GM18520 (cell line): Measurements from ENCODE around the gene ACACA.
"Not testable (repeated sequence)": the region's sequence is repeated elsewhere in the genome, so short reads cannot be mapped to it uniquely, and the experiment has no call there.

Source experiments
- ATAC-seq: cut with Tn5 transposase; IDR thresholded peaks from one replicate; pipeline ENCODE4 v1.9.1; 2021; ENCODE audit not compliant: unreplicated experiment

Gene ACACA

DNA sequence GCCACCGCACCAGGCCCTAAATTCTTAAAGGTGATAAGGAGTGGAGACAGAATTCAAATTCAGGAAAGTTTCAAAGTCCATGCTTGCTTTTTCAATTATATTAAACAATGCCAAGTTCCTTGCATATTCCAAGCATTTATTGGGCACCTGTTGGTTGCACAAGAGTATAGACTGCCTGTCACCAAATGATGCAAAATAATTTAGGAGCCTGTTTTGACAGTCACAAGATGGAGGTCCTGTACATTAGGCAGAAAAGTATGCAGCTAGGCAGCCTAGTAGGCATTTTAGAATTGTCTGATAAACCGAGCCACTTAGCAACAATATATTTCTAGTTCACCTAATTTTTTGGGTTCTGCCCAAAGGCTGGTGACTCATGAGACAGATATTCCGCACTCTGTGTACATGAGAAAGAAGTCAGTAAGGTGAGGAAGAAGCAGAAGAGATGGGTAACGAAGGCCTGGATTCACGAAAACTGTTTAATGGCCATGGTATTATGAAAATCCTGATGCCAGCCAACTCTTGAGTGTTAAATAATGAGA is 7.3 kb downstream of the ACACA start:
- no peak for ATAC-seq

DNA sequence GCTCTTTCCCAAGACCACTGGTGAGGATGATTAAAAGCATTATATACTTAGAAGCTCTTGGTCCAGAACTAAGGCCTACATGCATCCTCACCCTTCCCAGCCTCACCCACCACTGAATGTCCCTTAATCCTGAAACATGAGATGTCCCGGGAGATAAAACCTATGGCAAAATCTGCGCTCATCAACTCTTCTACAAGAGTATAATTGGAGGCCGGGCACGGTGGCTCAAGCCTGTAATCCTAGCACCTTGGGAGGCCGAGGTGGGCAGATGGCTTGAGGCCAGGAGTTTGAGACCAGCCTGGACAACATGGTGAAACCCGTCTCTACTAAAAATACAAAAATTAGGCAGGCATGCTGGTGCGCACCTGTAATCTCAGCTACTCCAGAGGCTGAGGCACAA is 13.3 kb downstream of the ACACA start:
- ATAC-seq = no peak

DNA sequence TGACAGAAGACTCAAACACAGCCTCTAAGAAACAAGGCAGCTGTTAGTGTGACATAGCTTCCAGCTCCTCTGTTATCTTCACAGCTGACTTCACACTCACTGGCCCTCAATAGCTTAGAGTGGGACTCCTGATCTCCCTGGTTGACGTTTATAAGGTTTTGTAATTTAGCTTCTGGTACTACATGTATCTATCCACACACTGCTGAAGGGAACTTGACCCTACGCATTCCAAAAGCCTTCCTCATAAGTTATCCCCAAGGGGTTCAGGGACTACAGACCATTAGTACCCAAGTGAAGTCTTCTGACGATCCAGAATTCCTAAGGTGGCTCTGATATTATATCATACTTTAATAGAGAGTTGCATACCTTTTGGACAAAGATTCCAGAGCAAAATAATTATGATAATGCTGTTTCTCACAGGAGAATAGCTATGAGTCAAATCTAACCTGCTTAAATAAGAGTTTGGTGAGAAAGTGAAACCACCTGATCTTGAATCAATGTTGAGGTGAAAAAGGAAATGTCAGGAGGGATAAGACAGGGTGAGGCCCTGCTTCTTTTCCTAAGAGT is 14.5 kb downstream of the ACACA start:
- ATAC-seq = no peak

DNA sequence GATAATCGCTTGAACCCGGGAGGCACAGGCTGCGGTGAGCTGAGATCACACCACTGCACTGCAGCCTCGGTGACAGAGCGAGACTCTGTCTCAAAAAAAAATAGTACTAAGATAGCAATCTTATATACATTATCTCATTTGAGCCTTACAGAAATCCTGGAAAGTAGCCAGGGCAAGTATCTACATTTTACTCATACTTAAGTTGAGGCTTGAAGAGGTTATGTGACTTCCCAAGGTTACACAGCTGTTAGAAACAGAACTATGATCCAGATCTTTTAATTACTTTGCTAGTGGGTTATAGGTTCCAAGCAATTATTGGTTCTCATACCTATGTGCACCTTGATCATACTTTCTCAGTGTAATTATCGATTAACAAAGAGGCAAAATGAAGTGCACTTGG is 15.5 kb downstream of the ACACA start:
- no peak for ATAC-seq

DNA sequence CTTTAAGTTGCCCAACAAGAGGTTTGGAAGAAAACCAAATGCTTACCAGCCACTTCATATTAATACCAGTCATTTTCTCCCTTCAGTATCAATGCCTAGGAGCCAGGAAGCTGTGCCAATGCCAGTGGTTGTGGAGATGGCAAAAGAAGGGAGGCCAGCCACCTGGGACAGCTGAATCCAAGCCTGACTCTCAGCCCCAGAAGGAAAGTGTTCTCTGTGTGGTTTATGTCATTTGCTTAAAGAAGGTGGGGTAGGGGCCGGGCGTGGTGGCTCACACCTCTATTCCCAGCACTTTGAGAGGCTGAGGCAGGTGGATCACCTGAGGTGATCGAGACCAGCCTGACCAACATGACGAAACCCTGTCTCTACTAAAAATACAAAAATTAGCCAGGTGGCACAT is 17.5 kb downstream of the ACACA start:
- ATAC-seq = no peak

DNA sequence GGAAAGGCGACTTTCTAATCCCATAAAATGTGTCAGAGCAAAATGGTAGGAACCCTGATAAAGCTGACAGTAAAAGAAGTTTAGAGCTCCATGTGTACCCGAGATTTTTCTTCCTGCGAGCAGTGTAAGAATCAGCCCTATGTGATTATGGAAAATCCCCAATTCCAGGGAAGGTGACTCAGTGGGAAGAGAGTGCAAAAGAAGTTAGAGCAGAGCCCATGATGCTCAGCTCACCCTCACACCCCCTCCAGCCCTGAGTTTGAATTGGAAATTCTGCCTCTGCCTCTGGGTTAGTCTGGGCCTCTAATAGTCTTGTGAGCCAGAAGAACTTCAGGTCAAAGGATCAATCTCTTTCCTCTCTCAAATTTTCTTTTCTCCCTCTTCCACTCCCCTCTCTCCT is 18.4 kb downstream of the ACACA start:
- ATAC-seq = no peak

DNA sequence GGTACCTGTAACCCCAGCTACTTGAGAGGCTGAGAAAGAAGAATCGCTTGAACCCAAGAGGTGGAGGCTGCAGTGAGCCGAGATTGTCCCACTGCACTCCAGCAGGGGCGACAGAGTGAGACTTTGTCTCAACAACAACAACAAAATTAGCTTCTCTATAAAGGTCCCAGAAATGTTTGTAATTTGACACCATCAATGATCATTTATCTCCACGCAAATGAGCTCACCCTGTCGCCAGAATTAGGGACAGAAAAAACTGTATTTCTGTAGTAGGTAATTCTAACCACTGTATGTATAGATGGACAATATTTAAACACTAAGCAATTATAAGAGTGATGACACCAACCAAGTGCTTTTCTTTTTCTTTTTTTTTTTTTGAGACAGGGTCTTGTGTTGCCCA is 20.2 kb downstream of the ACACA start:
- no peak for ATAC-seq

DNA sequence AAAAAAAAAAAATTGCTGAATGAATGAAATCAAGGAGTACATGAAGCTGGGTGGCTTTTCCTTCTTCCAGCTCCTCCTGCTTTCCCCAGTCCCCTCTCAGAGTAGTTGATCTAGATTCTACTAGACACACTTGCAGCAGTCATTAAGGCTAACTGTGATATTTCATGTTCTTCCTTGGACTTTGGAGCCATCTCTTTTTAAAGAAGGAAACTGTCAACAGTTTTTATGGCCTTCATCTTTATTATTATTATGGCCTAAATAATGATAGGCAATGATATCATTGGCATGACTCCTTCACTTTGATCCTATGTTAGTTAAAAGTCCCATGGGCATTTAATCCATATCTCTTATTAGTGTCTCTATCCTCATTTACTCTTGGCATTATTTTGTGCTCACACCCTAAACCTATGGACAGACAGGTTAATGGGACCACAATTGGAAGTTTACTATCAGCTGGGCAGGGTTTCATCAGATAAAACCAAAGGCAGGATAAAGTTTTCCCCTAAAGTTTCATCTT is 21.1 kb downstream of the ACACA start:
- ATAC-seq = no peak

DNA sequence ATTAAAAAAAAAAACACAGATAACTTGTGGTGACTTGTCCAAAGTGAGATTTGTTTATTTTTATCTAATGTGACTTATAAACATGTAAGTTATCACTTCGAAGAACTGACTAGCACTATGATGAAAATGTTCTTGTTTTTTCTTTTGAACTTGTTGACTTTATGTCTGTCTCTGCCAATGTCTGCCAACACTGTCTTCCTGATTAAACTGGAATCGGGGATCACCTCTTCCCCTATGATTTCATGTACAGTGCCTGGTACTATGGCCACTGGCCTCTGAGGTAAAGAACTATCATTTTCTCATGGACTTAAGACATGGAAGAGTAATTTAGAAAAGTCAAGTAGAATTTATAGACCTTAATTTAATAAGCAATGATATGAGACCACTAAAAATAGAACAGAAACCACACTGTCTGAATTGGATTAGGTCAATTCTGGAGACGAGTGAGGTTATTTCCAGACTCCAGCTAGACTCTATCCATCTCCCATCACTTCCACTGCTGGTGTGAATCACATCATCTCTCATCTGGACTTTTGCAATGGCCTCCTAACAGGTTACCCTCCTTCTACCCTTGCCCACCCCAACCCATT is 22.0 kb downstream of the ACACA start:
- ATAC-seq = no peak

DNA sequence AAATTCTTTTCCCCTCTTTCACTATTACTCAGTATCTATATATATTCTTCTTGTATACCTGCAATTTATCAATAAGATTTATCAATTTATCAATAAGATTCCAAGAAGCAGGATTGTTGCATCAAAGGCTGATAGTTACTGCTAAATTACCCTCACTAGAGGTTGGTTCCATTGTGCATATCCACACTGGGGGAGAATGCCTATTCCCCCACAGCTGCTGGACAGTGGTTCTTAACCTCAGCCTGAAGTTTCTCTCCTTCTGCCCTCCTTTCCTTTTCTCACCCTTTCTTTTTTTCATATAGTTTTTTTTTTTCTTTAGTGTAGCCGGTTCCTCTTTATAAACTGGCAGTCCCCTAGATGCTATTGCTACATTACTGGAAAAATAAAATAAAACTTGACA is 24.6 kb downstream of the ACACA start:
- no peak for ATAC-seq

DNA sequence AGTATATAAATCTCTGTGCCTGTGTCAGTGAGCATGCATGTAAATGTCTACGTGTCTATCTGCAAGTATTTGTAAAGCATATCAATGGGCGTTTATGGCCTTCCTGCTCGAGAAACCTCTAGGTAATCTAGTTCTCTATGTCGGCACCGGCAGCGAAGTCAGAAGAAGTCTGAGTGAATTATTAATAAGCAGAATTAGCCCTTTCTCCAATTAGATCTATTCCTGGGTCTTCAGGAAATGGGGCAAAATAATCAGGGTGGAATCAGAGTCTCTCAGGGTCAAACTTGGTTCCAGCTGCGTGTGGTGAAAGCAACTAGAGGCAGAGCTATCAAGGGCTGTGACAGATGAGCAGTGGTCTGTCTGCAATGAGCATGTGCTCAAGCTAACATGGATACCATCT is 30.9 kb downstream of the ACACA start, which contains the start of gene C17orf78:
Gene C17orf78 (plus strand): TSS at position 280 of the 400 bp plus-strand sequence. CDS start 108 bp downstream, at position 388.
- ATAC-seq = no peak

DNA sequence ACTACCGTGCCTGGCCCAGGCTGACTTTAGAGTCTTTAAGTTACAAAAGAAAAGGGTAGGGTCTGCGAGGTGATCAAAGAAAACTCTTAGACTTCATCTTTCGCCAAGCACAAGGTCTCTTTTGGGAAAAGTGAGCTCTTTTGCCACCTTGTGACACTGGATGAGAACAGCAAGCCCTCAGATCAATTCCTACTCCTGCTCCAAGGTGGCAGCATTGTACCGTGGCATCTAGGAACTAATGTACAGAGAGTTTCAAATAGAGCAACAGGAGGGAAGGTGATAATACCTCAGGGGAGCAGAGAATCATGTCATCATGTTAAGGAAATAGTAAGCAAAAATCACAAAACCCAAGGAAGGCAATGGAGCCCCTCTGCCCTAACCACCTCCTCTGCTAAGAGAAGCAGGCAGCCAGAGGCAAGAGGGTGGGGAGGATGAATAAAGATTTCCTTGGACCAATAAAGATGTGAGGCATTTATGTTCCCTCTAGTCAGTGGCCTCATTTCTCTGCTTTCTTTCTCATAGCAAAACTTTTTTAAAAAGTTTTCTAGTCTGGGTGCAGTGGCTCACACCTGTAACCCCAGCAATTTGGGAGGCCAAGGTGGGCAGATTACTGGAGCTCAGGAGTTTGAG is 33.0 kb downstream of the ACACA start:
- no peak for ATAC-seq

DNA sequence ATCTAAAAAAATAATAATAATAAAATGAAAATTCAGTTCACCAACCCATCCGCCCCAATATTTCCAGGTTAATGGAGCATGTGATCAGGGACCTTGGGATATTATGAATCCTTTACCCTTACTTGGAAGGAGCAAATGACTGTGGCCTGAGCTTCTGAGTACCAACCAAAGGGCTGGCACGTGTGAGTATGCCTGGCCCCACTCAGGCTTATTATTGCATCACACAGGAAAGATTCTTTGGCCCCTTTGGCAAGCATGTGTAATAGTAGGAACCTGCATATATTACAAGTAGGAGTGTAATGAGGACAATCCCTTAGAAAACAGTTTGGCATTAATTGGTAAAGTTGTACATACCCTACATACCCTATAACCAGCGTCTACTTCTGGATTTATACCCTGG is 38.1 kb downstream of the ACACA start:
- no peak for ATAC-seq

DNA sequence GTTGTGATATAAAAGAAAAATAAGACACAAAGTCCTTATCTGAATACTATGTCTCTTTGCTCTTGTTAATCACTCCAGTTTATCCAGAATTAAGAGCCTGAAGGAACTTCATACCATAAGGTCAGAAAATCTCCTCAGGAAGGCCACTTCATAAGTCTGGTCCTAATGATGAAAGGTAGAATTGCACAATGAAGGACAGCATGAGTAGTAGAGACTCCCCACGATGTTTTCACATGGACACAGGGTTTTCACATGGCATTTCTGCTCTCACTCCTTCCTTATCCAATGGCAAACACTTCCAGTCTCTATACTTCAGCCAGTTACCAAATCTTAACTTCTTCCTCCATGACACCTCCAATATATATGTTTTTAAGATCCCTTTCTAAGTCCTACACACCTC is 41.0 kb downstream of the ACACA start:
- no peak for ATAC-seq

DNA sequence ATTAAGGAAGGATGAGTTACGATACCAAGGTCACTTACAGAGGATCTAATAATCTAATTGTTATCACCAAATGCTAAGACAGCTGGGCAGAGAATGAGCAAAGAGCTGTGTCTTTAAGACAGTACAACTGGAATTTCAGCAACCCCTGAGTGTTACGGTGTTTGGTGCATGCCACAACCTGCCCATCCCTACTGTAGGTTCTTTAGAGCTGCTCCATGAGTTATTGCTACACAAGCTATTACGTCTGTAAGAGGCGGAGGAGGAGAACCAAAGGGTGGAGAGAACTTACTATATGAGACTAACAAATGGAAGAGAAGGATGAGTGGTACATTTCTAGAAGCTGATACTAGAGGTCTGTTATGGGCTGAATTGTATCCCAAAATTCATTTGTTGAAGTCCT is 45.1 kb downstream of the ACACA start:
- ATAC-seq = no peak

DNA sequence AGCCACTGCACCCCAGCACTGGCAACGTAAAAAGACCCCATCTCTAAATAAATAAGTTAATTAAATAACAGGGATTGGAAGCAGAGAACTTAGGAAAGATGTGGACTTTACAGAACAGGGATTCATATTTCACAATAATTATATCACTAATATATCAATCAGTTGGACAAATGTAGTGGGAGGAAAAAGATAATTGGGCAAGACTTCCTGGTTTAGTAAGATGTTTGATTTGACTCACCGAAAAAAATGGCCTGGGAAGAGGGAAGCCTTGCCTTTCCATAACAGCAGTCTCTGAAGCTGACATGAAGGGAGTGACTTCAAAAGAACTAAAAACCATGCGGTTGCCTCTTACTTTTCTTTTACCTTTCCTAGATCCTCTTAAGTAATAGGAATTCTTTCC is 46.0 kb downstream of the ACACA start:
- no peak for ATAC-seq

DNA sequence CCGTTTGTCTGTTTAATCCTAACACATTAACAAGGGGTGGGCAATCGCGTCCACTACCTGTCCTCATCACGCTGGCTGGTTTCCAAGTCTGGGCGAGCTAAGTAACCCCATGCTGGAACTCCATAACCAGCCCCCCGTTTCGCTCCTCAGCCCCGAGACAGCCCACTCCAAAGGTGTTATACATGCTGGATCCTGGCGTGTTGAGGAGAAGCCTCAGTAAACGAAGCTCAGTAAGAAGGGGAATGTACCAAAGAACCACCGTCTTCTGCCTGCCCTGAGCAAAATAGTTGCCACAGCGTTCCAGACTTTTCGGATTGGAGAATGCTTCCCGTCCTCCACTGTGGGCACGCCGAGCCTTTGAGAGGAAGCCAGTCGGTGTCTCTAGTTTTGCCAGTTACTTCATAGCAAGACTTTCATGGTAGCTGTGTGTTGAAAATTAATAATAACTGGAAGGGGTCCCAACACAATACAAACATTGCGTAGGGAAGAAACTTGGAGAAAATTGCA is 46.9 kb downstream of the ACACA start:
- no peak for ATAC-seq

DNA sequence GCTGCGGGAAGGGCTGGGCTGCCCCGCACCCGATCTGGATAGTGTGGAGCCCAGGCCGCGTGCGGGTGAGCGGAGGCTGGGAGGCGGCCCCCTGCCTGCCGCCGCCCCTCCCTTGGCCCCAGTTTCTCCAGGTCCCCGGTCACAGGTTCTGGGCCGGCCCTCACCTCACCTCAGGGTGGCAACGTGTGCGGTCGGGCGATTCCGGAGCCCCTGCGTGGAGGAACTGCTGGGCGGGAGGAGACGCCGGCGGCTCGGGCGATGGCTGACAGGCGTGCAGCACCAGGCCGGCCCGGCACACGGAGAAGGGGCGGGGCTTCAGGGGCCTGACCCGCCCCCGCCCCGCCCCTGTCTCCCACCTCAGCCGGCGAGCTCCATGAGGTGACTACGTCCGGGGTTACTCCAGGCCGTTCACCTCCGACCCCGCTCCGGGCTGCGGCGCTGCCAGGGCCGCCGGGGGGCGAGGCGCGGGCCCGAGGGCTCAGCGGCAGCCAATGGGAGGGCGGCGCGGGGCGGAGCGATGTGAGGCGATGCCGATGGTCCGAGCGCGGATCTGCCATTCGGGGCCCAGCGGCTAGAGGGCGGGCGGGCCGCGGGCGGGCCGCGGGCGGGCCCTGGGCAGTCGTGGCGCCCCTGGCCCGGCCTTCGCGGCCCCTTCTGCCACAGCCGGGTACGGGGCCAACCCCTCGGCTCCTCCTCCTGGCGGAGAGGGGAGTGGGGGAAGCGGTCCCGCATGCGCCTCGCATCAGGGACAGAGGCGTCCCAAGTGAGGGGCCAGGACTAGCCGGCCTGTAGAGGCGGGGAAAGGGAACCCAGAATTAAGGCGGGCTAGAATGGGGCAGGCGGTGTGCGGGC is 47.6 kb downstream of the ACACA start:
- peak; percentile 91 for ATAC-seq

DNA sequence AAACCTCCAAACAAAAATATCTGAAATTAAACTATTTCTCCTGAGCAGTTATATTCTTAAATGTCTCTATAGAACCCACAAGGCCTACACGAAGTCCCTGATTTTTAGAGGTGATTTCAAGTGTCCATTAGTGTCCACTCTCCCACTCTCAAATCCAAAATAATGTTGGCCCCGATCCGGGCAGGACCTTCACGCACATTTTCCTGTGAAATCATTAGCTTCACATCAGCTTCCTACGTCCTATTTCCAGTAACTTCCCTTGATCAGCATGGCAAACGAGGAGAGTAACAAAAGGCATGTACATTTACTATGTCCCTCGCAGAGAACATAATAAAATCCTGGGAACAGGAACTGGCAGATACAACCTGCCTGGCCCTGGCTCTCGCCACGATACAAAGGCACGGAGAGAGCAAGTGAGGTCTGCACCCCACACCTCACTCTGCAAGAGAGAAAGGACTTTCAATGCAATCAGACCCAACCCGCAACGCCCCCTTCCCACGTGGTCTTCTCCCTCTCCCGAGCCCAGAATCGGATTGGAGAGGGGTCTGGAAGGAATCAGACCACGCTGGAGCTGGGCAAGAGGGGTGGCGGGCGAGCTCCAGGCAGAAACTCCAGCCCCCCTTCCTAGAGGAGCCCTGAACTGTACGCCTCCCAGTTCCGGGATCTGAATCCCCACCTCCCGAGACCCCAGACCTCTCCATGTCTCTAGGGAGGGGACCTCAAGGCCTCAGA is 48.4 kb downstream of the ACACA start:
- ATAC-seq = no peak

DNA sequence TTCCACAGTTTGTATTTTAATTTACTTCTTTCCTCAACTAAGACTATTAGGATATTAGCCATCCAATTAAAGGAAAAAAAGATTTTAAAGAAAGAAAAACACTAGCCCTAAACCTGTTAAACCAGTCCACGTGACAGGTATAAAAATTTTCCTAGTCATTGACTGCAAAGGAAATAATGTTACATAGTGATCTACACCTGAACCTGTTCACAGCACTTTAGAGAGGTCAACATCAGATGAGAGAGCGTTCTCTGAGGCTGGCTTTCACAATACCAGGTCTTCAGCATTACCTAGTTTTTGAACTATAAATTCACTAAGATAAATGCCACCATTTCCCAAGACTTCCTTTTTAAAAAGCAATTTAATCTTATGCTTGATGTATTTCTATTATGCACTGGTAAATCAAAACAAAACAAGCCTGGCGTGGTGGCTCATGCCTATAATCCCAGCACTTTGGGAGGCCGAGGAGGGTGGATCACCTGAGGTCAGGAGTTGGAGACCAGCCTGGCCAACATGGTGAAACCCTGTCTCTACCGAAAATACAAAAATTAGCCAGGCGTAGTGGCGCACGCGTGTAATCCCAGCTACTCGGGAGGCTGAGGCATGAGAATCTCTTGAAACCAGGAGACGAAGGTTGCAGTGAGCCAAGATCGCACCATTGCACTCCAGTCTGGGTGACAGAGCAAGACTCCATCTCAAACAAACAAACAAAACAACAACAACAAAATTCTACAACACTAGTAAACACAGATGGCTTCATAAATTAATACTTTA is 49.7 kb downstream of the ACACA start:
- ATAC-seq = not testable (repeated sequence)
